Pancreas (tissue), 10 donors: ENCODE data around the gene PSMD13. TPM values are rescaled to one million over a fixed set of nuclear protein-coding genes. Genes with fewer than 3 reads are reported as not detected.

Experiments used
- ATAC-seq, 4 donors: fragments of 200-7000 bp; cut with Tn5 transposase; one replicate each; pipeline versions ENCODE4 v1.8.0 to v1.9.1; 2020; ENCODE audit warnings: mild to moderate bottlenecking in 4 of 4, moderate library complexity in 4 of 4
- DNase-seq, 6 donors: peaks; one replicate each; pipeline ENCODE4 v3.0.0-alpha.2; 2020
- FAIRE-seq: peaks from 2 replicates; lab custom pipeline; 2012; peaks lifted over from hg19 to GRCh38; lab: Jason Lieb, UNC
- H3K27ac ChIP-seq, 4 donors: fragments of 200-600 bp; sonication (generic); 1 replicate in 3 of 4; 2 replicates in 1 of 4; pipeline versions ENCODE4 v1.5.0 to v1.8.0; 2020
- H3K27me3 ChIP-seq, 4 donors: fragments of 200-600 bp; one replicate each; pipeline ENCODE4 v1.8.0; 2021
- H3K36me3 ChIP-seq, 3 donors: fragments of 200-600 bp; sonication (generic) in 1 of 3; one replicate each; pipeline versions ENCODE4 v1.5.0 to v1.8.0; 2020 to 2021
- H3K4me1 ChIP-seq, 3 donors: fragments of 200-600 bp; one replicate each; pipeline ENCODE4 v1.8.0; 2021
- H3K4me3 ChIP-seq, 4 donors: fragments of 200-600 bp; sonication (generic) in 2 of 4; one replicate each; pipeline versions ENCODE4 v1.5.0 to v1.8.0; 2020 to 2021
- H3K9me3 ChIP-seq, 4 donors: fragments of 200-600 bp; one replicate each; pipeline ENCODE4 v1.8.0; 2021
- CTCF ChIP-seq, 4 donors: fragments of 200-600 bp; sonication (generic) in 3 of 4; IDR thresholded peaks; one replicate each; pipeline versions ENCODE4 v1.5.0 to v1.8.0; 2021; ENCODE audit warnings: antibody characterized with exemption in 4 of 4
- WGBS, 2 donors: extraction: QIAGEN DNeasy Blood & Tissue Kit; methylation state at CpG; one replicate each; pipeline ENCODE4 v1.1.7; 2013; 5-methylcytosine and 5-hydroxymethylcytosine counted together
- intact Hi-C, 3 donors: fragments of 100-400 bp; cut with DNase I; formaldehyde crosslinking; loops; one replicate each; pipeline versions ENCODE4 v1.11.1 to v1.14.2; 2022
- polyA plus RNA-seq, 2 donors: library from polyadenylated mRNA; stranded (reverse); fragments of 200-250 nt; gene quantifications; one replicate each; pipeline ENCODE4 v1.2.3, GENCODE V29; 2013
- total RNA-seq, 6 donors: library from RNA; stranded (reverse); fragmentation: NEBNext Ultra II Directional in 4 of 6; extraction: Animal tissue kit (Norgen Biotek cat#: 25700) in 4 of 6; gene quantifications; one replicate each; pipeline versions ENCODE4 v1.2.1 to v1.2.4, GENCODE V29; 2021 to 2023
- donor health status: healthy with polysubstance abuse.
- donor health status: DM: no; HTN: no; CAD: no; lungs with moderate emphysema.
- donor health status: DM: no; HTN: no; CAD: no.
- donor health status: control.
- donor health status: control.
- donor health status: Bipolar disorder and iron deficiency.
- donor health status: DM: yes; HTN: yes; CAD: no.
- donor health status: DM: no; HTN: no; CAD: no.
- donor health status: DM: no; HTN: no; CAD: no.
- donor health status: DM: yes; HTN: yes; CAD: no.

PSMD13 gene
- total and polyA plus RNA-seq, 8 donors: 35.5 to 118 (median 47.0) TPM

- H3K4me3 ChIP-seq: peak within 1 kb of the TSS in 1 of 4 donors; percentile 41
- no peak for FAIRE-seq
These were observed 41.5 kb downstream of the PSMD13 start, which contains the start of gene NLRP6 for GRCh38 chr11:278001-278951. TSS of gene NLRP6 (plus strand) at chr11:278407. CDS start at chr11:278570, 163 bp downstream.

GRCh38 chr11:279040-279965 lies 42.5 kb downstream of the PSMD13 start:
- Histone ChIP-seq H3K9me3 (no peaks in the 10 kb centered on the region), H3K27ac (no peak overlapping the region), H3K4me3 (peak overlapping the region in 2 of 4 donors; percentile 20 to 41), H3K27me3 (peaks cover 0 to 32% (median 14%) of the 10 kb centered on the region in 4 donors), H3K36me3 (no peaks in the 10 kb centered on the region), H3K4me1 (peaks cover 0 to 20% (median 0%) of the 10 kb centered on the region in 3 donors)
- no peak for FAIRE-seq
- WGBS, 2 donors: 18 to 20% methylated on average over 55 to 97 of the region's 97 CpGs
- no peak for TF ChIP-seq CTCF (IDR thresholded peaks at IDR 0.05)
- intact Hi-C loops: no loop called here
- ATAC-seq: peak in 2 of 4 donors; percentile 1 to 14
- DNase-seq: peak in 5 of 6 donors; percentile 11 to 82 (median 41)

More at GRCh38 chr11:278001-278951, 41.5 kb downstream of the PSMD13 start, which contains the start of gene NLRP6:
- DNase-seq: peak in 3 of 6 donors; percentile 7 to 71 (median 32)
- Histone ChIP-seq H3K27ac (no peak within 1 kb of the TSS), H3K9me3 (no peaks in the 10 kb centered on the region), H3K27me3 (peaks cover 0 to 28% (median 14%) of the 10 kb centered on the region in 4 donors), H3K4me1 (peaks cover 0 to 20% (median 0%) of the 10 kb centered on the region in 3 donors), H3K36me3 (no peaks in the 10 kb centered on the region)
- no peak for TF ChIP-seq CTCF (IDR thresholded peaks at IDR 0.05)
- 76 to 78% methylated on average over 21 of the region's 21 CpGs for WGBS, 2 donors
- intact Hi-C loops: no loop called here
- no peak for ATAC-seq

GRCh38 chr11:279966-280705 lies 43.4 kb downstream of the PSMD13 start:
- WGBS, 2 donors: 1 to 3% methylated on average over 58 to 85 of the region's 85 CpGs
- Histone ChIP-seq H3K4me1 (peaks cover 0 to 20% (median 0%) of the 10 kb centered on the region in 3 donors), H3K27me3 (peaks cover 0 to 32% (median 14%) of the 10 kb centered on the region in 4 donors), H3K36me3 (no peaks in the 10 kb centered on the region), H3K9me3 (no peaks in the 10 kb centered on the region), H3K27ac (no peak overlapping the region), H3K4me3 (peak overlapping the region in 3 of 4 donors; percentile 10 to 41 (median 20))
- intact Hi-C loops: no loop called here
- no peak for TF ChIP-seq CTCF (IDR thresholded peaks at IDR 0.05)
- no peak for FAIRE-seq
- DNase-seq: peak; percentile 54 to 92 (median 78)
- peak; percentile 75 to 89 (median 82) for ATAC-seq
